ENCODE data around the gene MEGF8. TPM values are rescaled to one million over a fixed set of nuclear protein-coding genes. Genes with fewer than 3 reads are reported as not detected.

MEGF8 gene
- total and polyA plus RNA-seq, 2 of the 8 experiments (the other 6 are each of a cell fraction or from before 2014, with no cell fraction given), result 13.0 to 23.7 TPM

DNA sequence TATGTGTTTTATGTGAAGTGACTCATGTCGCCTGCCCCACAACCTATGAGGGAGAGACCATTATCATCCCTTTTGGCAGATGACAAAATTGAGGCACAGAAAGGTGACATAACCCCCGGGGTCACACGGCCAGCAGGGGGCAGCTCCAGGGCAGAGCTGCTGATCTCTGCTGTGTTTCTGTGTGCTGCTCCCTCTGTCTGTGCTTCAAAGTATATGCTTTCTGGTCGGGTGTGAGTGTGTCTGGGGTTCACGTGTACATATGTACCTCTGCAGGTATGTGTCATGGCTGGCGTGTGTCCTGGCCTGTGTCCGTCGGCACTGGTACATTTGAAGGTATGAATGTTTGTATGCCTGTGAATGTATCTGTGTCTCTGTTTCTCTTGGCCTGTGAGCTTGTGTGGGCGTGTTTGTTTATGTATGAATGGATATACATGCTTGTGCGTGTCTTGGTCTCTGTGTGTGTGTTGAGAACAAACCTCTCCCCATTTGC, 94.7 kb downstream of the MEGF8 start (continued):
- TF ChIP-seq RAD21 (IDR thresholded peaks at IDR 0.05 in 1 of 2, conservative IDR thresholded peaks at IDR 0.05 in 1 of 2; ENCODE audit: low read depth in 2 of 2, low read length in 2 of 2) (peak; percentile 44 to 52; a peak in 3 of 4 replicates), CEBPB (IDR thresholded peaks at IDR 0.05; ENCODE audit: low read depth, low read length) (no peak), E2F6 (IDR thresholded peaks at IDR 0.05) (no peak), JUND (IDR thresholded peaks at IDR 0.05; ENCODE audit: low read length) (0 out of 2 replicates have a peak, but pooled peaks have one; percentile 30), NRF1 (IDR thresholded peaks at IDR 0.05; ENCODE audit: low read depth, low read length) (no peak)
